Lower lobe of right lung (tissue), 2 donors: Measurements from ENCODE around the gene PDE4D. TPM values are rescaled to one million over a fixed set of nuclear protein-coding genes. Genes with fewer than 3 reads are reported as not detected.

Source experiments
- ATAC-seq, 2 donors: fragments of 200-7000 bp; cut with Tn5 transposase; one replicate each; pipeline ENCODE4 v1.9.1; 2020 to 2022; ENCODE audit warnings: mild to moderate bottlenecking in 2 of 2, moderate library complexity in 2 of 2
- DNase-seq: peaks from one replicate; pipeline ENCODE4 v3.0.0-alpha.2; 2020
- H3K27ac ChIP-seq: fragments of 200-600 bp; one replicate; pipeline ENCODE4 v1.8.0; 2022
- H3K27me3 ChIP-seq: fragments of 200-600 bp; one replicate; pipeline ENCODE4 v1.8.0; 2022; ENCODE audit warnings: low read depth
- H3K36me3 ChIP-seq: fragments of 200-600 bp; one replicate; pipeline ENCODE4 v1.8.0; 2022; ENCODE audit warnings: mild to moderate bottlenecking
- H3K4me1 ChIP-seq: fragments of 200-600 bp; one replicate; pipeline ENCODE4 v1.8.0; 2022
- H3K4me3 ChIP-seq: fragments of 200-600 bp; one replicate; pipeline ENCODE4 v1.8.0; 2022; ENCODE audit warnings: mild to moderate bottlenecking
- H3K9me3 ChIP-seq: fragments of 200-600 bp; one replicate; pipeline ENCODE4 v1.8.0; 2022
- CTCF ChIP-seq: fragments of 200-600 bp; IDR thresholded peaks from one replicate; pipeline ENCODE4 v1.8.0; 2022; ENCODE audit warnings: antibody characterized with exemption, mild to moderate bottlenecking
- intact Hi-C: fragments of 100-400 bp; cut with DNase I; formaldehyde crosslinking; loops from one replicate; pipeline ENCODE4 v1.11.0; 2022
- total RNA-seq: library from RNA; stranded (reverse); fragmentation: NEBNext Ultra II Directional; extraction: Animal tissue kit (Norgen Biotek cat#: 25700); gene quantifications from one replicate; pipeline ENCODE4 v1.2.1, GENCODE V29; 2021
- donor health status: DM: no; HTN: yes; CAD: no; lungs with severe emphysema.

The PDE4D gene
- total RNA-seq, 1 donor from 2014 or later, result 71.3 TPM

GRCh38 chr5:59351076-59351794, 542.3 kb downstream of the PDE4D start:
- Histone ChIP-seq H3K9me3 (no peaks in the 10 kb centered on the region), H3K4me3 (no peak overlapping the region), H3K27me3 (no peaks in the 10 kb centered on the region), H3K36me3 (no peaks in the 10 kb centered on the region), H3K4me1 (peaks cover 6% of the 10 kb centered on the region), H3K27ac (no peak overlapping the region)
- no peak for DNase-seq
- peak; percentile 40 to 57 for ATAC-seq
- intact Hi-C loops, result no loop called here
- TF ChIP-seq CTCF, result no peak

GRCh38 chr5:59348189-59348588, 545.3 kb downstream of the PDE4D start:
- H3K27me3 ChIP-seq, result no peaks in the 10 kb centered on the region
- TF ChIP-seq CTCF, result no peak
- intact Hi-C loops, result no loop called here

GRCh38 chr5:59346982-59347381, 546.5 kb downstream of the PDE4D start:
- no peaks in the 10 kb centered on the region for H3K36me3 ChIP-seq
- TF ChIP-seq CTCF, result no peak
- intact Hi-C loops, result no loop called here
- H3K4me1 ChIP-seq, result peaks cover 5% of the 10 kb centered on the region
- H3K27ac ChIP-seq, result no peak overlapping the region
- no peaks in the 10 kb centered on the region for H3K9me3 ChIP-seq
- H3K27me3 ChIP-seq, result no peaks in the 10 kb centered on the region
- no peak for DNase-seq
- H3K4me3 ChIP-seq, result no peak overlapping the region
- ATAC-seq, result no peak

More at GRCh38 chr5:59348189-59348588, 545.3 kb downstream of the PDE4D start:
- no peak overlapping the region for H3K27ac ChIP-seq
- H3K36me3 ChIP-seq, result no peaks in the 10 kb centered on the region
- DNase-seq (no peak), ATAC-seq (no peak)
- H3K9me3 ChIP-seq, result no peaks in the 10 kb centered on the region
- no peak overlapping the region for H3K4me3 ChIP-seq
- H3K4me1 ChIP-seq, result peaks cover 5% of the 10 kb centered on the region

GRCh38 chr5:59346514-59346913, 547.0 kb downstream of the PDE4D start:
- TF ChIP-seq CTCF, result no peak
- no peak overlapping the region for H3K27ac ChIP-seq
- no peak for ATAC-seq
- no peaks in the 10 kb centered on the region for H3K36me3 ChIP-seq
- intact Hi-C loops, result no loop called here
- no peaks in the 10 kb centered on the region for H3K27me3 ChIP-seq
- no peak overlapping the region for H3K4me3 ChIP-seq
- peaks cover 5% of the 10 kb centered on the region for H3K4me1 ChIP-seq
- DNase-seq, result no peak
- no peaks in the 10 kb centered on the region for H3K9me3 ChIP-seq

GRCh38 chr5:59342181-59342580, 551.3 kb downstream of the PDE4D start:
- Histone ChIP-seq H3K27ac (no peak overlapping the region), H3K36me3 (no peaks in the 10 kb centered on the region), H3K27me3 (no peaks in the 10 kb centered on the region), H3K4me1 (no peaks in the 10 kb centered on the region), H3K9me3 (no peaks in the 10 kb centered on the region), H3K4me3 (no peak overlapping the region)
- intact Hi-C loops, result no loop called here
- no peak for TF ChIP-seq CTCF
- ATAC-seq, result no peak
- DNase-seq, result no peak
